ENCODE measurements around the gene ZSCAN10.

GRCh38 chr16:3112058-3112880 lies 13.2 kb upstream of the ZSCAN10 start, which contains the start of gene ZNF205:
- no peak for TF ChIP-seq USF2 (CRISPR knock-in tag; IDR thresholded peaks at IDR 0.05)
- TF ChIP-seq KAT7 (CRISPR knock-in tag; IDR thresholded peaks at IDR 0.05; ENCODE audit: borderline replicate concordance), result no peak
- peak; percentile 50; the same call in 1 of the 2 replicates for TF ChIP-seq POLR2A (conservative IDR thresholded peaks at IDR 0.05)
- no peak for TF ChIP-seq HNRNPLL (IDR thresholded peaks at IDR 0.05; ENCODE audit: low read depth, low read length, poor library complexity, severe bottlenecking)
- no peak for TF ChIP-seq DEAF1 (CRISPR knock-in tag; IDR thresholded peaks at IDR 0.05)
- TF ChIP-seq ZNF24 (IDR thresholded peaks at IDR 0.05), result no peak
- peak; percentile 67; the same call in 1 of the 2 replicates for TF ChIP-seq XRCC5 (IDR thresholded peaks at IDR 0.05; ENCODE audit: low read depth, low read length)
- TF ChIP-seq ZNF707 (CRISPR knock-in tag; conservative IDR thresholded peaks at IDR 0.05), result no peak
- TF ChIP-seq RCOR1 (IDR thresholded peaks at IDR 0.05; ENCODE audit: borderline replicate concordance in 1 of 2, low read depth in 2 of 2, low read length in 2 of 2), result peak in 1 of 2 experiments; percentile 82; a peak in 2 of 4 replicates
- peak; percentile 56 for TF ChIP-seq EGR1 (conservative IDR thresholded peaks at IDR 0.05)
- TF ChIP-seq ZKSCAN3 (CRISPR knock-in tag; IDR thresholded peaks at IDR 0.05), result no peak
- TF ChIP-seq NR2C1 (IDR thresholded peaks at IDR 0.05), result peak; percentile 79
- TF ChIP-seq NR2C1 (tag; IDR thresholded peaks at IDR 0.05), result peak; percentile 71
